SU-DHL-6 (cell line): Measurements from ENCODE around the gene PRAMEF20.
"Not testable (repeated sequence)": the region's sequence is repeated elsewhere in the genome, so short reads cannot be mapped to it uniquely, and the experiment has no call there.

Source experiments
- EZH2phosphoT487 ChIP-seq: fragments of 200-600 bp; sonication (generic), shearing (Covaris generic); conservative IDR thresholded peaks from 2 replicates; pipeline ENCODE4 v1.6.1; 2018; ENCODE audit warnings: mild to moderate bottlenecking, antibody characterized with exemption, low read length, moderate library complexity, mixed read lengths
- TF ChIP-seq, protein P1 (sequence below): fragments of 200-600 bp; sonication (generic); IDR thresholded peaks from one replicate; pipeline ENCODE4 v1.5.1; 2017; ENCODE audit warnings: antibody characterized with exemption, mild to moderate bottlenecking, low read length, moderate library complexity; ENCODE audit not compliant: insufficient read depth, poor library complexity, severe bottlenecking

DNA sequence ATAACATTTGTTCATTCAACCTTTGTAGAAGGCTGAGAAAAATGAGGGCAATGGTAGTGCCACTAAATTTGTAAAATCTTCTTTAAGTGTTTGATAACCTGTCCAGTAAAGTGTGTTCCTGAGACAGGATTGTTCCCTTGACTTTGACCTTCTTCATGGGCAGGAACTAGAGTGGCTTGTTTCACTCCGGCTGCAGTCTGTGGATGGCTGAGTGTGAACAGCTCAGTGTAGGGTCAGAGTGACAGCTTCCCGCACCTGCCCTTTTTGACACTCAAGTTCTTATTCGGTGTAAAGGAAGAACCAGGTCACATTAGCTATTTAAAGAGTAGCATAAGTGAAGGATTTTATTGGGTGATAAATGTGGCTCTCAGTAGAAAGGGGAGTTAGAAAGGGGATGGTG lies 29.9 kb upstream of the PRAMEF20 start:
- TF ChIP-seq EZH2phosphoT487 = not testable (repeated sequence)
- TF ChIP-seq, protein P1, sequence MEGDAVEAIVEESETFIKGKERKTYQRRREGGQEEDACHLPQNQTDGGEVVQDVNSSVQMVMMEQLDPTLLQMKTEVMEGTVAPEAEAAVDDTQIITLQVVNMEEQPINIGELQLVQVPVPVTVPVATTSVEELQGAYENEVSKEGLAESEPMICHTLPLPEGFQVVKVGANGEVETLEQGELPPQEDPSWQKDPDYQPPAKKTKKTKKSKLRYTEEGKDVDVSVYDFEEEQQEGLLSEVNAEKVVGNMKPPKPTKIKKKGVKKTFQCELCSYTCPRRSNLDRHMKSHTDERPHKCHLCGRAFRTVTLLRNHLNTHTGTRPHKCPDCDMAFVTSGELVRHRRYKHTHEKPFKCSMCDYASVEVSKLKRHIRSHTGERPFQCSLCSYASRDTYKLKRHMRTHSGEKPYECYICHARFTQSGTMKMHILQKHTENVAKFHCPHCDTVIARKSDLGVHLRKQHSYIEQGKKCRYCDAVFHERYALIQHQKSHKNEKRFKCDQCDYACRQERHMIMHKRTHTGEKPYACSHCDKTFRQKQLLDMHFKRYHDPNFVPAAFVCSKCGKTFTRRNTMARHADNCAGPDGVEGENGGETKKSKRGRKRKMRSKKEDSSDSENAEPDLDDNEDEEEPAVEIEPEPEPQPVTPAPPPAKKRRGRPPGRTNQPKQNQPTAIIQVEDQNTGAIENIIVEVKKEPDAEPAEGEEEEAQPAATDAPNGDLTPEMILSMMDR = not testable (repeated sequence)
